A549 (cell line): ENCODE results near the gene PROB1. TPM values are rescaled to one million over a fixed set of nuclear protein-coding genes. Genes with fewer than 3 reads are reported as not detected.
A peak's percentile ranks its signal among the peaks of the same experiment; 100 is the strongest.

Experiments used
- ATAC-seq, 2 experiments: fragments of 200-7000 bp in 1 of 2; fragments of >200 bp in 1 of 2; cut with Nextera tagmentation in 1 of 2; cut with Tn5 transposase in 1 of 2; 3 replicates each; pipeline versions ENCODE4 v1.8.0 to v1.9.1; 2018 to 2020; ENCODE audit warnings: mild to moderate bottlenecking in 1 of 2, moderate library complexity in 1 of 2
- CTCF ChIA-PET: fragments of 300-600 bp; sonication (Branson Sonifier 250); formaldehyde crosslinking; extraction: SDS; loops from one replicate; lab custom pipeline; 2021; ENCODE audit warnings: antibody characterized with exemption, inconsistent platforms; lab: Yijun Ruan, JAX
- POLR2A ChIA-PET: fragments of 350-600 bp; formaldehyde crosslinking; extraction: SDS; loops from one replicate; lab custom pipeline; 2021; ENCODE audit warnings: antibody characterized with exemption, inconsistent platforms; lab: Yijun Ruan, JAX
- DNase-seq, 2 experiments: peaks; one replicate each; pipeline versions ENCODE4 v3.0.0 to v3.0.0-alpha.2; 2011 to 2016; ENCODE audit warnings: low read depth in 1 of 2, low spot score in 1 of 2
- FAIRE-seq: peaks from 2 replicates; lab custom pipeline; 2011; peaks lifted over from hg19 to GRCh38; lab: Jason Lieb, UNC
- H3K27ac ChIP-seq, 2 experiments: fragments of >200 bp; sonication (Bioruptor Twin); formaldehyde crosslinking; 3 replicates each; pipeline ENCODE4 v1.5.1; 2016 to 2017
- H3K4me1 ChIP-seq: fragments of >200 bp; sonication (Bioruptor Twin); formaldehyde crosslinking; 3 replicates; pipeline ENCODE4 v1.6.1; 2016
- H3K4me2 ChIP-seq: fragments of >200 bp; sonication (Bioruptor Twin); formaldehyde crosslinking; 3 replicates; pipeline ENCODE4 v1.6.1; 2016
- H3K4me3 ChIP-seq: fragments of >200 bp; sonication (Bioruptor Twin); formaldehyde crosslinking; 3 replicates; pipeline ENCODE4 v1.5.1; 2016
- H3K9me3 ChIP-seq: fragments of >200 bp; sonication (Bioruptor Twin); formaldehyde crosslinking; 3 replicates; pipeline ENCODE4 v1.6.1; 2016
- ATOH8 ChIP-seq: fragments of 250-450 bp; sonication (Bioruptor Pico); IDR thresholded peaks from 2 replicates; pipeline ENCODE4 v1.5.0; 2020; ENCODE audit warnings: low read depth, mild to moderate bottlenecking, moderate library complexity
- BHLHE40 ChIP-seq: IDR thresholded peaks from 2 replicates; pipeline ENCODE4 v1.6.1; 2012; ENCODE audit warnings: low read depth, low read length, inconsistent platforms
- CEBPB ChIP-seq, 2 experiments: fragments of >200 bp in 1 of 2; sonication (Bioruptor Twin) in 1 of 2; formaldehyde crosslinking in 1 of 2; IDR thresholded peaks; 2 replicates each; pipeline ENCODE4 v1.6.1; 2012 to 2016
- CHD2 ChIP-seq: fragments of 150-350 bp; IDR thresholded peaks from 2 replicates; pipeline ENCODE4 v1.6.1; 2014; ENCODE audit warnings: low read length; ENCODE audit not compliant: partially characterized antibody
- CHD4 ChIP-seq: fragments of 200-600 bp; sonication (generic); IDR thresholded peaks from 2 replicates; pipeline ENCODE4 v1.6.1; 2016; ENCODE audit warnings: antibody characterized with exemption, mild to moderate bottlenecking, borderline replicate concordance
- E2F6 ChIP-seq: IDR thresholded peaks from 2 replicates; pipeline ENCODE4 v1.6.1; 2012; ENCODE audit warnings: low read depth, borderline replicate concordance
- EHF ChIP-seq: fragments of 250-450 bp; sonication (Bioruptor Pico); IDR thresholded peaks from 2 replicates; pipeline ENCODE4 v1.5.0; 2020; ENCODE audit warnings: mild to moderate bottlenecking
- EHMT2 ChIP-seq: fragments of 200-600 bp; sonication (generic); IDR thresholded peaks from 2 replicates; pipeline ENCODE4 v1.6.1; 2016; ENCODE audit warnings: antibody characterized with exemption, low read depth, mild to moderate bottlenecking, moderate library complexity
- ELK1 ChIP-seq: fragments of 150-350 bp; IDR thresholded peaks from 2 replicates; pipeline ENCODE4 v1.6.1; 2014; ENCODE audit warnings: low read depth, mild to moderate bottlenecking, low read length
- ESRRA ChIP-seq: fragments of 150-350 bp; IDR thresholded peaks from 2 replicates; pipeline ENCODE4 v1.6.1; 2014; ENCODE audit warnings: mild to moderate bottlenecking, low read length, borderline replicate concordance
- FOSB ChIP-seq: fragments of 250-450 bp; sonication (Bioruptor Pico); IDR thresholded peaks from 2 replicates; pipeline ENCODE4 v1.5.0; 2020; ENCODE audit warnings: mild to moderate bottlenecking, moderate library complexity
- FOSL2 ChIP-seq, 2 experiments: fragments of 450-650 bp in 1 of 2; fragments of >200 bp in 1 of 2; sonication (Bioruptor Twin) in 1 of 2; formaldehyde crosslinking; IDR thresholded peaks; 2 replicates each; pipeline versions ENCODE4 v1.5.0 to v1.6.1; 2016 to 2020; ENCODE audit warnings: mild to moderate bottlenecking in 1 of 2, moderate library complexity in 1 of 2
- GATA3 ChIP-seq: IDR thresholded peaks from 2 replicates; pipeline ENCODE4 v1.6.1; 2012; ENCODE audit warnings: borderline replicate concordance
- HDAC2 ChIP-seq: fragments of 200-600 bp; sonication (generic); IDR thresholded peaks from 2 replicates; pipeline ENCODE4 v1.6.1; 2016
- HOXB5 ChIP-seq: fragments of 250-450 bp; sonication (Bioruptor Pico); IDR thresholded peaks from 2 replicates; pipeline ENCODE4 v1.5.0; 2020; ENCODE audit warnings: mild to moderate bottlenecking, moderate library complexity
- JUNB ChIP-seq: fragments of >200 bp; sonication (Bioruptor Twin); formaldehyde crosslinking; IDR thresholded peaks from 2 replicates; pipeline ENCODE4 v1.6.1; 2016
- MAFK ChIP-seq: fragments of 450-650 bp; IDR thresholded peaks from 2 replicates; pipeline ENCODE4 v1.6.1; 2014; ENCODE audit not compliant: partially characterized antibody
- PBX3 ChIP-seq: IDR thresholded peaks from 2 replicates; pipeline ENCODE4 v1.6.1; 2012
- PHF8 ChIP-seq: fragments of 200-600 bp; sonication (generic); IDR thresholded peaks from 2 replicates; pipeline ENCODE4 v1.6.1; 2016; ENCODE audit warnings: low read depth, mild to moderate bottlenecking, antibody characterized with exemption, moderate library complexity, borderline replicate concordance
- POLR2AphosphoS2 ChIP-seq: conservative IDR thresholded peaks from 2 replicates; pipeline ENCODE4 v1.6.1; 2012; ENCODE audit warnings: low read length, improper control_type of control experiment, inconsistent platforms
- RCOR1 ChIP-seq: fragments of 150-350 bp; IDR thresholded peaks from 2 replicates; pipeline ENCODE4 v1.6.1; 2014; ENCODE audit warnings: antibody characterized with exemption, low read length, low read depth
- REST ChIP-seq: fragments of 200-600 bp; sonication (generic); IDR thresholded peaks from 2 replicates; pipeline ENCODE4 v1.6.1; 2016; ENCODE audit warnings: antibody characterized with exemption, mild to moderate bottlenecking, moderate library complexity
- RNF2 ChIP-seq: fragments of 200-600 bp; sonication (generic); IDR thresholded peaks from 2 replicates; pipeline ENCODE4 v1.6.1; 2016; ENCODE audit warnings: low read depth, mild to moderate bottlenecking, antibody characterized with exemption, moderate library complexity, borderline replicate concordance
- ZC3H11A ChIP-seq: fragments of 450-650 bp; IDR thresholded peaks from 2 replicates; pipeline ENCODE4 v1.6.1; 2014; ENCODE audit warnings: antibody characterized with exemption, mild to moderate bottlenecking
- ZSCAN20 ChIP-seq: fragments of 250-450 bp; sonication (Bioruptor Pico); IDR thresholded peaks from 2 replicates; pipeline ENCODE4 v1.8.0; 2022; ENCODE audit warnings: mild to moderate bottlenecking, moderate library complexity
- WGBS: methylation state at CpG from one replicate; pipeline ENCODE4 v1.1.6; 2017; ENCODE audit errors: missing lambda C conversion rate; 5-methylcytosine and 5-hydroxymethylcytosine counted together
- polyA plus RNA-seq, 4 experiments: library from polyadenylated mRNA; depleted of rRNA in 3 of 4; stranded (reverse); fragments of >200 nt; fragmentation: RNase III in 1 of 4; extraction: RNeasy Plus Mini Kit Qiagen cat#74134 plus additional on column Dnase treatment in 1 of 4; gene quantifications; 2 replicates in 3 of 4; 3 replicates in 1 of 4; pipeline ENCODE4 v1.2.3, GENCODE V29; 2011 to 2017
- TF ChIP-seq, protein P1 (sequence below): fragments of >200 bp; sonication (Bioruptor Twin); formaldehyde crosslinking; IDR thresholded peaks from 3 replicates; pipeline ENCODE4 v1.5.1; 2016
- TF ChIP-seq, protein P2 (sequence below): fragments of >200 bp; sonication (Bioruptor Twin); formaldehyde crosslinking; IDR thresholded peaks from 3 replicates; pipeline ENCODE4 v1.6.1; 2016
- TF ChIP-seq, protein P3 (sequence below): IDR thresholded peaks from 2 replicates; pipeline ENCODE4 v1.6.1; 2012

The PROB1 gene
- polyA plus RNA-seq, 2 of the 4 experiments (the other 2 are of a cell fraction) = 0.23 to 0.48 TPM

DNA sequence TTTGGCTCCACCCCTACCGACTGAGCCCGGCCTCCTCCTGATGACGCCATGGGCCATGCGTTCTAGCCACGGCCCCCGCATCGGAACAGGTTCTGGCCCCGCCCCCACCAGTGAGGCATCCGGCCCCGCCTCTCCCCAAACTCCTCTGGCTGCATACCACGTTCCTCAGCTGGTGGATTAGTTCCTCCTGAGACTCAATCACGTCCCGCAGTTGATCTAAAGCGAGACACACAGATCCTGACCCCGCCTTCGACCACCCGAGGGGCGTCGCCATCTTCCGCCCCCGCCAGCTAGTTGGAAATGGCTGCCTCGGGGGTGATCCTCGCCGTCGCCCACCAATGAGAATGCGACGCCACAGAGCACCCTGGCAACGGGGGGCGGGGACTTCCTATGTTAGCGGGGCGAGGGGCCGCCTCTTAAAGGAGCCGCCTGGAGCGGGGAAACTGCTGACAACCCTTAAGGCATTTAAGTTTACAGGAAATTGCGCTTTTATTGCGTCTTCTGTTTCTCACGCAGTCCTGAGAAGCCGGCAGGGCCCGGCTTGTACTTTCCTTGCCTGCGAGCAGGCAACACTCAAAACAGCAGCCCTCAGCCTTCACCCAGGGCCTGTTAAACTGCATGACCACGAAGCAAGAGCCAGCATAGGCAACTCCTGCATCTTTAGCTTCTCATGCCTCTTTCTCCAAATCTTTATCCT, 9.0 kb upstream of the PROB1 start, which contains the start of gene SPATA24 (continued):
- TF ChIP-seq, protein P1, sequence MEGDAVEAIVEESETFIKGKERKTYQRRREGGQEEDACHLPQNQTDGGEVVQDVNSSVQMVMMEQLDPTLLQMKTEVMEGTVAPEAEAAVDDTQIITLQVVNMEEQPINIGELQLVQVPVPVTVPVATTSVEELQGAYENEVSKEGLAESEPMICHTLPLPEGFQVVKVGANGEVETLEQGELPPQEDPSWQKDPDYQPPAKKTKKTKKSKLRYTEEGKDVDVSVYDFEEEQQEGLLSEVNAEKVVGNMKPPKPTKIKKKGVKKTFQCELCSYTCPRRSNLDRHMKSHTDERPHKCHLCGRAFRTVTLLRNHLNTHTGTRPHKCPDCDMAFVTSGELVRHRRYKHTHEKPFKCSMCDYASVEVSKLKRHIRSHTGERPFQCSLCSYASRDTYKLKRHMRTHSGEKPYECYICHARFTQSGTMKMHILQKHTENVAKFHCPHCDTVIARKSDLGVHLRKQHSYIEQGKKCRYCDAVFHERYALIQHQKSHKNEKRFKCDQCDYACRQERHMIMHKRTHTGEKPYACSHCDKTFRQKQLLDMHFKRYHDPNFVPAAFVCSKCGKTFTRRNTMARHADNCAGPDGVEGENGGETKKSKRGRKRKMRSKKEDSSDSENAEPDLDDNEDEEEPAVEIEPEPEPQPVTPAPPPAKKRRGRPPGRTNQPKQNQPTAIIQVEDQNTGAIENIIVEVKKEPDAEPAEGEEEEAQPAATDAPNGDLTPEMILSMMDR = no peak
- TF ChIP-seq EHMT2 = no peak
- no peak for TF ChIP-seq JUNB
- TF ChIP-seq ZSCAN20 (CRISPR knock-in tag) = no peak
- TF ChIP-seq, protein P2, sequence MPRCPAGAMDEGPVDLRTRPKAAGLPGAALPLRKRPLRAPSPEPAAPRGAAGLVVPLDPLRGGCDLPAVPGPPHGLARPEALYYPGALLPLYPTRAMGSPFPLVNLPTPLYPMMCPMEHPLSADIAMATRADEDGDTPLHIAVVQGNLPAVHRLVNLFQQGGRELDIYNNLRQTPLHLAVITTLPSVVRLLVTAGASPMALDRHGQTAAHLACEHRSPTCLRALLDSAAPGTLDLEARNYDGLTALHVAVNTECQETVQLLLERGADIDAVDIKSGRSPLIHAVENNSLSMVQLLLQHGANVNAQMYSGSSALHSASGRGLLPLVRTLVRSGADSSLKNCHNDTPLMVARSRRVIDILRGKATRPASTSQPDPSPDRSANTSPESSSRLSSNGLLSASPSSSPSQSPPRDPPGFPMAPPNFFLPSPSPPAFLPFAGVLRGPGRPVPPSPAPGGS = 0 out of 3 replicates have a peak, but pooled peaks have one; percentile 21
- TF ChIP-seq E2F6 = 0 out of 2 replicates have a peak, but pooled peaks have one; percentile 19
- no peak for TF ChIP-seq ZC3H11A
- no peak for TF ChIP-seq CHD4
- TF ChIP-seq ELK1 = no peak
- no peak for TF ChIP-seq FOSL2 (IDR thresholded peaks at IDR 0.05)
- TF ChIP-seq FOSL2 (CRISPR knock-in tag; IDR thresholded peaks at IDR 0.05) = 0 out of 2 replicates have a peak, but pooled peaks have one; percentile 2
- TF ChIP-seq RNF2 = no peak
- TF ChIP-seq RCOR1 = no peak
- TF ChIP-seq CHD2 = peak; percentile 21
- no peak for TF ChIP-seq POLR2AphosphoS2
- TF ChIP-seq, protein P3, sequence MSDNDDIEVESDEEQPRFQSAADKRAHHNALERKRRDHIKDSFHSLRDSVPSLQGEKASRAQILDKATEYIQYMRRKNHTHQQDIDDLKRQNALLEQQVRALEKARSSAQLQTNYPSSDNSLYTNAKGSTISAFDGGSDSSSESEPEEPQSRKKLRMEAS = peak; percentile 78
- no peak for TF ChIP-seq BHLHE40
- TF ChIP-seq GATA3 = no peak
- TF ChIP-seq CEBPB (IDR thresholded peaks at IDR 0.05) = no peak
- TF ChIP-seq PHF8 = peak; percentile 59
- no peak for TF ChIP-seq PBX3
- no peak for TF ChIP-seq MAFK

- peaks cover 12% of the 10 kb centered on the region for H3K4me1 ChIP-seq
- FAIRE-seq = no peak
- H3K4me3 ChIP-seq = peak overlapping the region; percentile 45
- 35% methylated on average over 7 of the region's 7 CpGs for WGBS
- DNase-seq = no peak
- peak overlapping the region; percentile 71 for H3K4me2 ChIP-seq
- no peaks in the 10 kb centered on the region for H3K9me3 ChIP-seq
- peak overlapping the region; percentile 86 to 91 for H3K27ac ChIP-seq
- ChIA-PET CTCF (interaction anchor here (1.1 to 6.1 kb wide), 3 partner anchors 12 to 62 kb away, joined by 3 to 48 read pairs (median 16); partner anchors contain the start of gene PAIP2), POLR2A (interaction anchor here (1.0 kb wide), 2 partner anchors 36 to 109 kb away, joined by 4 to 5 read pairs; partner anchors contain the start of gene DNAJC18)
- ATAC-seq = peak; percentile 28 to 37
- TF ChIP-seq JUNB (no peak), REST (no peak), EHF (CRISPR knock-in tag) (no peak), HOXB5 (CRISPR knock-in tag) (no peak), FOSL2 (IDR thresholded peaks at IDR 0.05) (no peak), FOSL2 (CRISPR knock-in tag; IDR thresholded peaks at IDR 0.05) (no peak; the same call in 1 of the 2 replicates), HDAC2 (no peak), FOSB (CRISPR knock-in tag) (no peak), ATOH8 (CRISPR knock-in tag) (no peak), ESRRA (no peak)
Observed at GRCh38 chr5:139403418-139403786, 8.5 kb upstream of the PROB1 start.
